ENCODE results near the gene CX3CL1. TPM values are rescaled to one million over a fixed set of nuclear protein-coding genes. Genes with fewer than 3 reads are reported as not detected.

Gene CX3CL1
- total RNA-seq, 4 donors from 2014 or later, result 7.1 to 59.7 (median 11.9) TPM

GRCh38 chr16:57409065-57409464 is 36.8 kb downstream of the CX3CL1 start:
- DNase-seq (ENCODE audit: low spot score) (no peak), ATAC-seq (ENCODE audit: low FRiP score) (no peak)
- TF ChIP-seq CTCF (IDR thresholded peaks at IDR 0.05), result no peak

DNA sequence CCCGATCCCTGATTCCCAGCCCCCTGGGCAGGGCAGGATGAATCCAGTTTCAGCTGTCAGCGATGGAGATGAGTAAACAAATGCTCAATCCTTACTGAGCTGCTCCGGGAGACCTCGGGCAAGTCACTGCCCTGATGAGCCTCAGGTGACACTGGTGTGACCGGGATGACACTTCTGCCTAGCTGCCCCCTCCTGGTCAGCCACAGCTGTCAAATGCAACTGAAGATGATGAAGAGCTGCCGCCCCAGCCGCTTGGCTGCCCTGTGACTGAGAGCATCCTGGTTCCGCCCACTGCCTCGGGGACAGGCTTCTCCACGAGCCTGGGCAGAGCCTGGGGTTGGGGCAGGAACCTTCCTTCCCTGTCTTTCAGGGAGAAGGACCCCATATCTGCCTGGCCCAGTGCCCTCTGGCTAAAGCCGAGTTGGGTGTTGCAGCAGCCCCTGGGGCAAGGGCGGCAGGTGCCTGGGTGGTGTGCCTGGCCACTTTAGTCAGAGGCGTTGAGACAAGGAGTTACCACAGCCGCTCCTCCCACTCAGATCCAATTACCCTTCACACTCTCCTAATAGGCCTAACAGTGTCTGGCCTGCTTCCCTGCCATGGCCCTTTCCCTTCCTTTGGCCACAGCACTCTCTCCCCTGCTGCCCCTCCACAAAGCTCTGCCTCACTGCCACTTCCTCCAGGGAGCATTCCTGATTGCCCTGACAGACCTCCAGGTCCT is 37.7 kb downstream of the CX3CL1 start:
- ATAC-seq (ENCODE audit: low FRiP score) (no peak), DNase-seq (ENCODE audit: low spot score) (no peak)
- no peak for TF ChIP-seq CTCF (IDR thresholded peaks at IDR 0.05)

GRCh38 chr16:57411362-57411976 is 39.2 kb downstream of the CX3CL1 start:
- DNase-seq (ENCODE audit: low spot score) (no peak), ATAC-seq (ENCODE audit: low FRiP score) (no peak)
- TF ChIP-seq CTCF (IDR thresholded peaks at IDR 0.05), result no peak

DNA sequence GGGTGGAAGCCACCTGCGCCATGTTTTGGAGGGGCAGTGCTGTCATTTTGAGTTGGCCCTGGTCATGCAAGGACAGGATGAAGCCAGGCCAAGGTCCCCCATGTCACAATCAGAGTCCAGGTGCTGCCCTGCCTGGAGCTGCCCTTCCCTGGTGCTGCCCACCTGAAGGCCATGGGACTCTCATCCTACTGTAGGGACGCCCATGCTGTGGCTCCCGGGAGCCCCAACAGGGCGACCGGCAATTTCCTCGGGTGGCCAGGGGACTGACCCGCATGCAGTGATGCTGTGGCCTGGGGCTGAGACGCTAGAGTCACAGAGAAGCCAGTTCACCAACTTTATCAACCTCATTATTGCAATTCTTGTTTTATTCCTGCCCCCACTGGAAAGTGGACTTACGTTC is 40.3 kb downstream of the CX3CL1 start:
- no peak for TF ChIP-seq CTCF (IDR thresholded peaks at IDR 0.05)
- ATAC-seq (ENCODE audit: low FRiP score) (no peak), DNase-seq (ENCODE audit: low spot score) (no peak)

GRCh38 chr16:57413301-57413730 is 41.0 kb downstream of the CX3CL1 start:
- DNase-seq (ENCODE audit: low spot score) (no peak), ATAC-seq (ENCODE audit: low FRiP score) (no peak)
- TF ChIP-seq CTCF (IDR thresholded peaks at IDR 0.05), result no peak

- no peak for DNase-seq (ENCODE audit: low spot score)
- no peak for TF ChIP-seq CTCF (IDR thresholded peaks at IDR 0.05)
- no peak for ATAC-seq (ENCODE audit: low FRiP score)
These were observed 41.4 kb downstream of the CX3CL1 start for GRCh38 chr16:57413733-57414132.

DNA sequence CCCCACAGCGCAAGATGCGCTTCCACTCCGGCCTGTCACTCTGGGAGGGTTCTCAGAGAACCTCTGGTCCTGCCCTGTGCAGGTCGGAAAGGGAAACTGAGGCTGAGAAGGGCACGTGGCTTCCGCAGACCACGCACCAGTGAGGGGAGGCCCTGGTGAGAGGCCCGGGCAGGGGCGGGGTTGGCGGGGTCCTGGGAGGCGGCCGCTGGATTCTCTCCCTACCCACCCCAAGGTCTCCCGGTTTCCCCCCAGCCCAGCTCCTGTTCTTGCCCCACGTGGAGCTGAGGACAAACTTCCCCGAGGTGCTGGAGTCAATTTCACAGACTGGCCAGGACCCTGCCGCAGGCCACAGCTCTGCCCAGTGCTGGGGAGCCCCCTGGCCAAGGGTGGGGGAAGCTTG is 43.8 kb downstream of the CX3CL1 start:
- no peak for DNase-seq (ENCODE audit: low spot score)
- TF ChIP-seq CTCF (IDR thresholded peaks at IDR 0.05), result no peak
- ATAC-seq (ENCODE audit: low FRiP score), result no peak

Measured in omental fat pad (tissue), 4 donors.